Stimulated activated naive CD4-positive, alpha-beta T cell (primary cell): Measurements from ENCODE around the gene SELENOO.

Source experiments
- DNase-seq, 6 experiments: peaks; one replicate each; lab custom pipeline; 2025; lab: John Stamatoyannopoulos, UW

SELENOO gene

DNA sequence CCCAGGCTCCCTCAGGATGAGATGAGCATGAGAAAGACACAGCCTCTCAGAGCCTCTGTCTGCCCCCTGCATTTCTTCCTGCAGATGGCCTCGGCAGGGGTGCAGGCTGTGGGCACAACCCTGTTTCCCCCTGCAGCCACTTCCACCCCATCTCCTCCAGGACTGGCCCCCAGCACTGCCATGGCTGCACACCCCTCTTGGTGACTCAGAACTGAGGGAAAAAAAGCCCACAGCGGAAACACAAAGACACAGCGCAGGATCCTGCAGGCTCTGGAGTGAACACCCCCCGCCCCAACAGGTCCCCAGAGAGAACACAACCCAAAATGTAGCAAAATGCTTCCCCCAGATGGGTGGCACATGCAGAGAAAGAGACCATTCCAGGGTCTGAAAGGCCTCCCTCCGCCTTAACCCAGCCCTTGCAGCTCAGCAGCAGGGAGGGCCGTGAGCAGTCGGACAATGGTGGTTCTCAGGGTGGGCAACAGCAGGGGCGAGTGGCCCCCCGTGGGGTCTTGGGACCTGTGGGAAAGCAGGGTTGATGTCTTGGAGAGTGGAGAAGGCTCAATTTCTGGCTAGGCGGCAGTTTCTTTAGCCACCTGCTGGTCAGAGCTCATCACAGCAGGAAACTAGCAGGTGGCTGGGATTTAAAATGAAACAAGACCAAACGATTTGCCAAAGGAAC is 36.1 kb downstream of the SELENOO start:
- DNase-seq, result no peak

DNA sequence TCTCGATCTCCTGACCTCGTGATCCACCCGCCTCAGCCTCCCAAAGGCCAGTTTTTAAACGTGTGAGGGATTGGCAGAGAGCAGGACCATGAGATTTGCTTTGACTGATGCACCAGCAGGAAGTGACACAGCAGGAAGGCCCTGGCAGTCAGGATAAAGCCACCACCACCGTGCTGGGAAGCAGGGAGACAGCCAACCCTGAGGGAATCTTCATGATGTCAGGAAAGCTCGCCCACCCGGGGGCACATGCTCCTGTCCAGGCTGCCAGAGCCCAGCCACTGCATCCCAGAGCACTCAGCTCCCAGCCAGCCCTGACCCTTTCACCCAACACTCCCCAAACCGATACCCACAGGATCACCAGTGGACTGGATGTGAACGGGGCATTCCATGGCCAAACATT is 37.9 kb downstream of the SELENOO start:
- DNase-seq, result no peak

DNA sequence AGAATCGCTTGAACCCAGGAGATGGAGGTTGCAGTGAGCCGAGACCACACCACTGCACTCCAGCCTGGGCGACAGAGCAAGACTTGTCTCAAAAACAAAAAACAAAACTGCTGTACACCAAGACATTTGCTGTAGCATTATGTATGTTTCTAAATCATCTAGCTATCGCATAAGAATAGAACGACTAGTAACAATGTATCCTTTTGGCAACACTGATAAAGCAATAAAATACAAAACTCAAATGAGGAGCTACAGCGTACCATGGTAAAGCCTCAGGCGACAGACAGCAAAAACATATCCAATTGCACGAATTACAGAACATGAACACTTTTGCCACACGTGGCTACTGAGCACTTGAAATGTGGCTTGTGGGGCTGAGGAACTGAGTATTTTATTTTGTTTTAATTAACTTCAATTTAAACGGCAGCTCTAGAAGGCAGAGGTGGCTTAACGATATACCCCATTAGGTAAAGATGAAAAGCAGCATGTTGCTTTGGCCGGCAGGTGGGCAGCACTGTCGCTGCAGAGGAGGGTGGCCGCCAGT is 41.7 kb downstream of the SELENOO start:
- no peak for DNase-seq

DNA sequence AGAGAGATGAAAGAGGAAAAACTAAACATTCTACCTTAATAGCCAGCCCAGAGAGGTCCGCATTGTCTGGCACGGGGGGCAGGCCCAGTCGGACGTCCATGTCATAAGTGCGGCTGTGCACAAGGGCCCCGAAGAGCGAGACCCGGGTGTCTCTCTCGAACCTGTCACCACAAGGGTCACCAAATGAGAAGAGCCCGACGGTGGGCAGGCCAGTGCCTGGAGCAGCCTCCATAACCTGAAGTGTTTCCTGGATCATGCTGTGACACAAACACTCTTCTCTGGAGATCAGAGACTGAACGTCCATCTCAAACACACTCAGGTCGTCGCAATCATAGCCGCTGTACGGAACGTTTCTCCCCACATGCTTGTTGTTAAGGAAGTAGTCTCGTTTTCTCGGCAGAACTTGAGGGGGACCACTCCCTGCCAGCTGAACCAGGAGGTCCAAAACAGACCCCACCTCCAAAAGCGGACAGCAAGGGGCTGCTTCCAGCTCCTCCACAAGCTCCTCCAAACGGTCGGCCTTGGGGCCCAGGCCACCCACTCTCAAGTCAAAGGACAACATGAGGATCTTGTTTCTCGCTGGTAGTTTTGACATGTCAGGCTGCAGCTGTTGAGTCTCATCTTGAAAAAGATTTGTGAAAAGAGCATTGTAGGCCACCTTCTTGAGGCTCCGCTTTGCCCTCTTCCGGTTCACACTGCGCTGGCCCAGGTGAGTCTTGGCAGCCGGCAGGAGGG is 43.0 kb downstream of the SELENOO start:
- peak in 1 of 6 experiments; percentile 38 for DNase-seq

DNA sequence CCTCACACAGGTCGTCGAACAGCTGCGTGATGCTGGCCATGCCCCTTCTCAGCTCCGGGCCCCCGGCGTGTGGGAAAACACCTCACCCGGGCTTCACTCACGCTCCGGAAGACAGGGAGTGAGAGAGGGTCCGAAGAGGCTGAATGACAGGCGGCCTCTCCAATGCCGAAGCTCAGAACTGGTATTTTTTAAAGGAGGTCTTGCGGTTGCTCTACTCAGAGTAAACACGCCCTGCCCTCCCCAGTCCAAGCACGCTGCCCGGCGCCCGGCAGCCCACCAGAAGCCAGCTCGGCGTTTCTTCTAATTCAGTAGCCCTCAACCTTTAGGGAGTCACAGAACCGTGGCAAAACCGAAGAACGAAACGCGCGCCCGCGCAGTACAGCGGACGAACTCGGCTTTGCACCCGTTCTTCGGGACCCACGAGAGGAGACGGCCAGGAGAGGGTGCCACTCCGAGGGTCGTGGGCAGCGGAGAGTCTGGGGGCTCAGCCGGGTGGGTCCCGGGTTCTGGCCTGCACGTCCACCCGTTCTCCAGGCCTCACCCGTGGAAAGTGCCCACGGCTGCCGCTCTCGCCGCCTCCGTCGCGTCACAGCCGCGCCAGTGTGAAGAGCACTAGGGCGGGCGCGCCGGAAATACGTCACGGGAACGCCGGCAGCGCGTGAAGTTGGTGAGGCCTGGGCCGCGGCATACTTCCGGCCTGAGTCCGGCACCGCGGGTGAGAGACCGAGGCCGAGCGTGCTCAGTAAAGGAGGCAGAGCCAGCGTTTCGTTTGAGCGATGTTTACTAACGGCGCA is 43.8 kb downstream of the SELENOO start, which contains the start of gene TUBGCP6:
TSS of gene TUBGCP6 (minus strand) at position 604 of the 794 bp plus-strand sequence. CDS start at position 40, 564 bp downstream.
- DNase-seq, result peak; percentile 82 to 93 (median 88)

DNA sequence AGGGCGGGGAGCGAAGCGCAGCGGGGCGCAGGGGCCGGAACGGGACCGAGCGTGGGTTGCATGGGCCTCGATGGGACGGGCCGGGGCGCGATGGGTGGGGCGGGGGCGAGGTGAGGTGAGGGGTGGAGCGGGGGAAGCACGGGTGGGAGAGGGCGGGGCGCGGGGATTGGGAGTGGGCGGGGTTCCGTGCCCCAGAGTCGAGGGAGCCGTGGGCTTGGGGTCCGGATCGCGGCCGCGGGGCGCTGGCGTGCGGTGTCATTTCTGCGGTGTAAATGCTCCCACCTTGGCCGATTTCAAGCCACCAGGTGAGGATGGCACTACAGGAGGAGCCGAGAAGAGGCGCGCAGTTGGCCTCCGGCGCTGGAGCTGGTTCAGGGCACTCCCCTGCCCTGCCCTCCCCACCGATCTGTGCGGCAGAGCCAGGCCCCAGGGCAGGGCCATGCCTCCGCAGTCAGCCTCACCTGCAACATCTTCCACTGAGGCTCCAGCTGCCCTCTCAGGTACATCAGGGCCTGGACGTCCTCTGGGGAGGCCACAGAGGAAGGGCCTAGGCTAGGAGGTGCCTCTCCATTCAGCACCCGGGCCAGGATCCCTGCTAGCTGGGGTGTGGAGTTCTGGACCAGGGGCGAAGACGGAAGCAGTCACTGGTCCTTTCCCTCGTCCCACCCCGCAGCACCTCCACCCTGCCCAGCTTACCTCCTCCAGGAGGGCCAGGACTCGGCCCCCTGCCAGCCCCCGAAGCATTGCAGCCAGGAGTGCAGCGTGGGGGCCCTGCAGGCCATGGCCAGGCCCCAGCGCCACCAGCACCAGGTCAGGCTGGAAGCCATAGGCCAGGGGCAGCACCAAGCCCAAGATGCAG is 44.6 kb downstream of the SELENOO start:
- DNase-seq, result peak in 2 of 6 experiments; percentile 75 to 82

DNA sequence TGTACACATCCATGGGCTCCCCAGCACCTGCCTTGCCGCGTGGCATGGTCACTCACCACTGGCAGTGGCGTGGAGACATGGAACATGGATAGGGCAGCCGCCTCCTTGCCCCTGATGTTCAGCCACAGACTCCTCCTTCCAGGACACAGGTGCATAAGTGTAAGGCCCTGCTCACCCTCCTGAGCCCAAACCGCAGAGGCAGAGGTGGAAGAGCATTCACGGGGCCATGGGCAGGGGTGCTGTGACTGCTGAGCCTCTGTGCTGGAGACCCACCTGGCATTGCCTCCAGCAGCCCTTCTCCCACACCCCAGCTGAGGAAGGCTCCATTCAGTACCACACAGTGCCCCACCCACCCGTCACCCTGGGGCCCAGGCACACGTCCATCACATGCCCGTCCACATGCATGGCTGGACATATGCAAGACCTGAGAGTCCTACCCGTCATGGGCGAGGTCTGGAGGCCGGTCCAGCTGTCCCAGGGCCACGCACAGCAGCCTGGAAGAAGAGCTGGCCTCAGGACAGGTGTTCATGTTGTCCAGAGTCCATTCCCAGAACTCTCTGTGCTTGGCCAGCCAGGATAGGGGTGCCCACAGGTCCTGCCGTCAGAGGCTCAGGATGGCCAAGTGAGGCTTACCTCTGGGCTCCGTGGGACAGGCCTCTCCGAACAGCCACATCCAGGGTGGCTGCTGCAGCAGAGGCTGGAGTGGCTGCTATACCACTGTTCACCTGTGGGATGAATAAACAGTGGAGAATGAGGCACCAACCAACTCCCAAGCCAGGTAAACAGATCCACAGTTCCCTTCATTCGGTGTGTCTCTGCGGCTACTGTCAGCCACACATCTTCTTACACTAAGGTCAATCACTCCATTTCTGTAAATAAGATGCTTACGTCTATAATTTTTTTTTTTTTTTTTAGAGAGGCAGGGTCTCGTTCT is 45.7 kb downstream of the SELENOO start:
- DNase-seq, result no peak

DNA sequence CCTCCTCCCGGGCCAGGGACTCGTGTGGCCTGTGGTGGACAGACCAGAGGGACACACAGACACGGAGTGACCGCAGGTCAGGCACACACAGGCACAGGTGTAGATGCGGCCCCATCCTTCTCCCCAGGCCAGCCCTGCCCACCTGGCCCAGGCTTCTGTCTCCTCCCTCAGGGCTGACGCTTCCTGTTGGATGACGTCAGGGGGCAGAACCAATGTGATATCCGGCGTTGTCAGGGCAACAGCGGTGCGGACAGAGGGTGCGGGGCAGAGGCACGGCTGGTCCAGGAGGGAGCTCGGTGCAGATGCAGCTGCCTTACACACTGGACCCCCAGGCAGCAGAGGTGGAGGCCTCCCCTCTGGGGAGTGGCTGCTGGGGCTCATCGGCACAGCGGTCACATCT is 46.9 kb downstream of the SELENOO start:
- DNase-seq, result peak in 2 of 6 experiments; percentile 16 to 33

DNA sequence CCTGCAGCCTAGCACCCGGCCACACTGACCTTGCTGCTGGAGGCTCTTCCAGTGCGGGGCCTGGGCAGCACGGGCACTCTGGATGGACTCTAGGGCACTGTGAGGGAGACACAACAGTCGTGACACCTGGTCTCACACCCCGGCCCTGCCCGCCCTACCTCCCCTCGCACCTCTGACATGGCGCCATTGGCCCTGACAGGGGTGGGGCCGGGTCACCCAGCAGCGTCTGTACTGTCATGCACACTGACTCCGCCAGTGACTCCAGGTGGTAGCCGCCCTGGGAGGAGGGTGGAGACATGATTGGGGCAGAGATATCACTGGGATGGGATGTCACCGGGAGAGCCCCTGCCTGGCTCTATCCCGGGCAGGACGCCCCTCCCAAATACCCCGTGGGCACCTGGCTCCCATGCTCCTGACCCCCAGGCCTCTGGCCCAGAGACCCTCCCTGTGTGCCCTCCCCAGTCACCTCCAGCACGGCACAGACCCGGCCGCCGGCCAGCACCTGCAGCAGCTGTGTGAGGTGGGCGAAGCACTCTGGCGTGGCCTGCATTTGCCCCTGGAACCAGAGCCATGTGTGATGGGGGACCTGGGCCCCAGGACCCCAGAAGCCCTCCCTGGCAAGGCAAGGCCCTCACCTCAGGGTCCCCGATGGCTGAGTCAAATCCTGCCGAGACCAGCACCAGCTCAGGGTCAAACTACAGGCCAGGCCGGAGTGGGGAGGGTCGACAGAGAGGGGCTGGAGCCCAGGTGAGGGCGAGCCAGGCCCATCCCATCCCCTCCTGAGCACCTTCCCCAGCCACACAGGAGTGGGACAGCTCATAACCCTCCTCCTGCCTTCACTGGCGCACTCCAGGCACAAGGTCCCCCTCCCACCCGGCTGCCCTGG is 47.6 kb downstream of the SELENOO start:
- DNase-seq, result no peak

DNA sequence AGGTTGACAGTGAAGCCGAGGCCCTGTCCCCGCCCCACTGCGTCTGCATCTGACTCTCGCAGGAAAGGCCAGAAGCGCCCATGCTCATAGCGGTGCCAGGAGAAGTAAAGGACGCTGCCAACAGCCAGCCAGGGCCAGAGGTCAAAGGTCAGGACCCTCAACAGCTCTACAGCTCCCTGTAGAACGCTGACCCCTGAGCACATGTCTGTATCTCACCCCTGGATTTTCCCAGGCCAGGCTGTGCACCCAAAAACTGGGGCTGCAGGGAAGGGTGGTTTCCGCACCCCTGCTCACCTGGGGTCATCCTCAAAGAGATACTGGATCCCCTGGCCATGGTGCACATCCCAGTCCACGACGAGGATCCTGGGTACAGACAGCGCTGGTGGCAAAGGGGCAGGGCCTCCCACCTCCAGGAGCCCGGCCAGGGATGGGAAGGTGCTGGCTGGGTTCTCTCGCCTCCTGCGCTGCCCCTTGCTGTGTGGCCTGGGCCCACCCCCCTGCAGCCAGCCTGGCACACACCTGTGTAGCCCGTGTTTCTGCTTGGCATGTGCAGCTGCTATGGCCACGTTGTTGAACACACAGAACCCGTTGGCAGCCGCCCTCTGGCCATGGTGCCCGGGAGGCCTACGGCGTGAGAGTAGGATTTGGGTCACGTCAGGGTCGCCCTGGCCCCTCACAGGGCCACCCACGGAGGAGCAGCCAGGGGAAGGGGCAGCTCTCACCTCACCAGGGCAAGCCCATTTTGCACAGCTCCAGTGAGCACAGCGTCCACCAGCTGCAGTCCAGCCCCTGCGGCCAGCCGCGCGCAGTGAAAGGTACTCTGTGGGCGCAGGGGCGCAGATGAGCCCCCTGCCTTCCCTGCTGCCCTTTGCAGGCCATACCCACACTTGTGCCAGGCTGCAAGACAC is 48.8 kb downstream of the SELENOO start:
- DNase-seq, result no peak

DNA sequence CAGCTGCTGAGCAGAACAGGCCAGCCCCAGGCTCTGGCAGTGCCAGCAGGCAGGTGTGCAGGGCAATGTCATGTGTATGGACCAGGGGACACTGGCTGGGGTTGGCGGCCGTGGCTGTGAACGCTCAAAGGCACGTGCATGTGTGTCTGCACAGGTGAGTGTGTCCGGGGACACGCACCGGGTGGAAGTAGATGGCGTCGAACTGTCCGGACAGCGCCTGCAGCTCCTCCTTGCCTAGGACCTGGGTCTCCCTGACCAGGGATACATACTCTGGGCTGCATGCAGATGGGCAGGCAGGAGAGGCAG is 49.4 kb downstream of the SELENOO start:
- DNase-seq, result no peak

DNA sequence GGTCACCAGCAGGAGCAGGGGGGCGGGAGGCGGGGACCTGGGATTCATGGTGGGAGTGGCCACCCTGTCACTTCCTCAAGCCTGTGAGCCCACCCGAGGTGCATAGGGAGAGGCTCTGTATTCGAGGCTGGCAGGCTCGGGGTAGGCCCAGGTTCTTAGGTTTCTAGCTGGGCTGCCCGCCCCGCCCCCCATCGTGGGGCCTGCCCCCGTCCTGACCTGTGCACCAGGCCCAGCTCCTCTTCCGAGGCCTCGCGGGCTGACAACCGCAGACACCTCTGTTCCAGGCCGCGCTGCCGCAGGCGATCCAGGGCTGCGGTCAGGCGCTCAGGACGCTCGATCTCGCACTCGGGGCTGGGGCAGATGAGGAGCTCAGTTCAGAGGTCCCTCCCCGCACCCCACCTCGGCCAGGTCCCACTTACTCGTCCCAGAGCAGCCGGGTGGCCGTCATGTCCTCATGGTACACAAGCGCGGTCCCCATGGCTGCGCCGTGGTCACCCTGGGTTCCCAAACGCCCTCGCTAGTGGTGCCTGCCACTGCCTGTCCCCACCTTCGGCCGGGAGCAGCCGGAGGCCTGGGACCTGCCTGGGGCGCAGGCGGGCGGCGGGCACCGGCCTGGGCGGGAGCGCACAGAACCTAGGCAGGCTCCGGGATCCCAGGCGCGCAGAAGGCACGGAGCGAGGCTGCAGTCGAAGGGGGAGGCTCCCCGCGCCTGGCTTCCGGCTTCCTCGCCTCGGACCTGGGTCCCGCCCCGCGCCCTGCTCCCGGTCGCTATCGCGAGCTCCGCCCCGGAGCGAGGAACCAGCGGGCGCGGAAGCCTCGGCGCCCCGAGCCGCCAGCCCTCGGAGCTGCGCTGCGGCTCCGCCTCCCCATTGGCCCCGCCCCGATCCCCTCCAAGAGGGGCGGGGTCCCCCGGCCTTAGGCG is 50.0 kb downstream of the SELENOO start, which contains the start of gene HDAC10:
TSS of gene HDAC10 (minus strand) at position 711 of the 922 bp plus-strand sequence. CDS start at position 478, 233 bp downstream.
- DNase-seq, result peak; percentile 56 to 77 (median 72)

DNA sequence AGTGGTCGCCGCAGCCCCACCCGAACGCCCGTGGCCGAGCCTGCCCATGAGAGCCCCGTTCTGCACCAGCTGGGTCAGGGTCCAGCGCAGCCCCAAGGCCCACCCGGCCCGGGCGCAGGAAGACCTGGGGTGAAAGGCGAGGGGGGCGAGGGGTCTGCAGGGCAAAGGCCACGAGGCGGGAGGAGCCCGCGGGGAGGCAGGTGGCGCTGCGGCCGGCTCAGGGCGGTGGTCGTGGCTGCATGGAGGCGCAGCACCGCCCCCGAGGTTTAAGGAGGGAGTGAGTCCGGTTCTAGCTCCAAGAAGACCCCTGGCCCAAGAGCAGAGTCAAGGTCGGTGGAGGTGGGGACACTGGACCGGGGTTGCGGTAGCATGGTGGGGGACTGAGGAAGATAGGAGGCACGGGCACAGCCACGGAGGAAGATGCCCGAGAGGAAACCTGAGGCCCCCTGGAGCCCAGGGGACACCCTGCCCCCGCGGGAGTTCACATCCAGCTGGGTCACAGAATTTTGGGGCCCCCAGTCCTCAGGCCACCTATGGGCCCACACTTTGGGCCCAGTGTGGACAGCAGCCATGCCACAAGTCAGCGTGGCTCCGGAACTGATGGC is 50.8 kb downstream of the SELENOO start:
- peak in 3 of 6 experiments; percentile 33 to 67 (median 56) for DNase-seq

DNA sequence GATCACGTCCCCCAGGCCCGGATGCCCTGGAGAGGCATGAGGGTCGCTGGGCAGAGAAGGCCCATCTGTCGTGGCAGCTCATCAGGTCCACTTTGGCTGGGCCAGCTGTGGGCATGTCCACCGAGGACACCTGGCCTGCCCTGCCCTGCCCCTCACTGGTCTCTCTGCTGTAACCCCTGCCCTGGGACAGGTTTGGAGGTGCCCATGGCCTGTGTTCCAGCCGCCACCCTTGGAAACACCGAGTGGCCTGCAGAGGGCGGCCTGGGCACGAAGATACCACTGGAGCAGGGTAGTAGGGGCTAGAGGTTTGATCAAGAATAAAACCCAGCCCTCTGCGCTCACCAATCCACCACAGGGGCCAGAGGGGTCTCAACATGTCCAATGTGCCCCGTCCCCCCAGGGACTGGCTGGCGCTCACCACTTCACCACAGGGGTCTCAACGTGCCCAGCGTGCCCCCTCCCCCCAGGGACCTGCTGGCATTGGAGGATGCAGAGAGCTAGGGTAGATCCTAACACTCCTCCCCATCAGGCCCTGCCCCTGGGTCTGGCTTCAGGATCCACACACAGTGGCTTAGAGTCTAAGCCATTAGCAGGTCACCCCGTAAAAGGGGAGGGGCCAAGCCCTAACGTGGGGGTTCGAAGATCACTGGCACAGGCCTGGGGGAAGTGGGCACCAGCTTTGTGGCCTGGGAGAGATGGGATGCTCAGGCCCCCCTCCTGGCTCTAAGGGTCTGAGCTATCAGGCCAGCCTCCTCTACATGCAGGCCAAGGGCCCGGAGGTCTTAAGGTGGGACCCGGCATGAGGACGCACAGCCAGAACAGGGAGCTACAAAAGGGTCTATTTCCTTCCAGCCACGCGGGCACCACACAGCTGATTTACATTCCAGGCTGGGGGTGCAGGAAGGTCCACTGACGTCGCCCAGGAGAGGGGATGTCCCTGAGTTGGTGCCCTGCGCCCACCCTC is 51.6 kb downstream of the SELENOO start:
- peak; percentile 43 to 69 (median 52) for DNase-seq
